Endothelial cell (in vitro differentiated cells): ENCODE data around the gene CPA5. TPM values are rescaled to one million over a fixed set of nuclear protein-coding genes. Genes with fewer than 3 reads are reported as not detected.

Experiments used
- DNase-seq: peaks from one replicate; pipeline ENCODE4 v3.0.0; 2021; ENCODE audit warnings: low spot score
- H3K27ac Mint-ChIP-seq: one replicate; pipeline ENCODE4 v1.8.0; 2021; ENCODE audit warnings: mixed read lengths, inconsistent platforms; ENCODE audit not compliant: unreplicated experiment
- H3K27me3 Mint-ChIP-seq: one replicate; pipeline ENCODE4 v1.8.0; 2021; ENCODE audit warnings: mild to moderate bottlenecking, moderate library complexity, mixed read lengths, inconsistent platforms; ENCODE audit not compliant: unreplicated experiment
- H3K36me3 Mint-ChIP-seq: one replicate; pipeline ENCODE4 v1.8.0; 2021; ENCODE audit warnings: mild to moderate bottlenecking, low read depth, mixed read lengths, inconsistent platforms; ENCODE audit not compliant: unreplicated experiment
- H3K4me1 Mint-ChIP-seq: one replicate; pipeline ENCODE4 v1.8.0; 2021; ENCODE audit warnings: mild to moderate bottlenecking, mixed read lengths, inconsistent platforms; ENCODE audit not compliant: unreplicated experiment
- H3K4me3 Mint-ChIP-seq: one replicate; pipeline ENCODE4 v1.8.0; 2021; ENCODE audit warnings: mild to moderate bottlenecking, mixed read lengths, inconsistent platforms; ENCODE audit not compliant: unreplicated experiment
- H3K9me3 Mint-ChIP-seq: one replicate; pipeline ENCODE4 v1.8.0; 2021; ENCODE audit warnings: mixed read lengths, inconsistent platforms; ENCODE audit not compliant: unreplicated experiment
- total RNA-seq: library from RNA; stranded (reverse); fragmentation: NEBNext Ultra II Directional; extraction: Animal tissue kit (Norgen Biotek cat#: 25700); gene quantifications from one replicate; pipeline ENCODE4 v1.2.1, GENCODE V29; 2021; ENCODE audit not compliant: unreplicated experiment
- TF ChIP-seq, protein P1 (sequence below): fragments of 200-600 bp; sonication (generic); IDR thresholded peaks from one replicate; pipeline ENCODE4 v1.5.0; 2021; ENCODE audit warnings: antibody characterized with exemption; ENCODE audit not compliant: unreplicated experiment

Gene CPA5
- total RNA-seq, 1 donor from 2014 or later = not detected

- TF ChIP-seq, protein P1, sequence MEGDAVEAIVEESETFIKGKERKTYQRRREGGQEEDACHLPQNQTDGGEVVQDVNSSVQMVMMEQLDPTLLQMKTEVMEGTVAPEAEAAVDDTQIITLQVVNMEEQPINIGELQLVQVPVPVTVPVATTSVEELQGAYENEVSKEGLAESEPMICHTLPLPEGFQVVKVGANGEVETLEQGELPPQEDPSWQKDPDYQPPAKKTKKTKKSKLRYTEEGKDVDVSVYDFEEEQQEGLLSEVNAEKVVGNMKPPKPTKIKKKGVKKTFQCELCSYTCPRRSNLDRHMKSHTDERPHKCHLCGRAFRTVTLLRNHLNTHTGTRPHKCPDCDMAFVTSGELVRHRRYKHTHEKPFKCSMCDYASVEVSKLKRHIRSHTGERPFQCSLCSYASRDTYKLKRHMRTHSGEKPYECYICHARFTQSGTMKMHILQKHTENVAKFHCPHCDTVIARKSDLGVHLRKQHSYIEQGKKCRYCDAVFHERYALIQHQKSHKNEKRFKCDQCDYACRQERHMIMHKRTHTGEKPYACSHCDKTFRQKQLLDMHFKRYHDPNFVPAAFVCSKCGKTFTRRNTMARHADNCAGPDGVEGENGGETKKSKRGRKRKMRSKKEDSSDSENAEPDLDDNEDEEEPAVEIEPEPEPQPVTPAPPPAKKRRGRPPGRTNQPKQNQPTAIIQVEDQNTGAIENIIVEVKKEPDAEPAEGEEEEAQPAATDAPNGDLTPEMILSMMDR = no peak
- peaks cover 4% of the 10 kb centered on the region for H3K4me1 Mint-ChIP-seq
- H3K9me3 Mint-ChIP-seq = no peaks in the 10 kb centered on the region
- H3K4me3 Mint-ChIP-seq = no peak overlapping the region
- no peak overlapping the region for H3K27ac Mint-ChIP-seq
- peaks cover 3% of the 10 kb centered on the region for H3K36me3 Mint-ChIP-seq
- H3K27me3 Mint-ChIP-seq = peaks cover 2% of the 10 kb centered on the region
- no peak for DNase-seq
These were observed 41.0 kb downstream of the CPA5 start for GRCh38 chr7:130385600-130386066.

DNA sequence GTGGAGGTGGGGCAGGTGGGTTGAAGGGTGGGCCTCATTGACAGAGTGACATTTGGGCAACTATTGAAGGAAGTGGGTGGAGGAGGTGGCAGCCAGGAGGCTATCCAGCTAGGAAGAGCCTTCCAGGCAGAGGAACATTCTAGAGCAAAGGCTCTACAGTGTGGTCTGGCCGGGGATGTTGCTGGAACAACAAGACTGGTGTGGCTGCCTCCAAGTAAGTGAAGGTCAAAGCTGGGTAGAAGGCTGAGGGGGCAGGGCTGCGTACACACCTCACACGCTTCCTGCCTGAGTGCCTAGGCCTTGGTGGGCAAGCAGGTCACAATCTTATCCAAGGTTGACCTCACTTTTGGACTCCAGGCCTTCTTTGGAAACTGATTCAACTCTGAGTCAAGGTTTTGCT lies 42.3 kb downstream of the CPA5 start:
- Mint-ChIP-seq H3K4me3 (no peak overlapping the region), H3K4me1 (peaks cover 4% of the 10 kb centered on the region), H3K9me3 (no peaks in the 10 kb centered on the region), H3K27ac (no peak overlapping the region), H3K27me3 (peaks cover 2% of the 10 kb centered on the region), H3K36me3 (peaks cover 3% of the 10 kb centered on the region)
- no peak for DNase-seq
- TF ChIP-seq, protein P1 = no peak

- Mint-ChIP-seq H3K27me3 (peaks cover 2% of the 10 kb centered on the region), H3K27ac (no peak overlapping the region), H3K9me3 (no peaks in the 10 kb centered on the region), H3K4me1 (peaks cover 6% of the 10 kb centered on the region), H3K36me3 (peaks cover 3% of the 10 kb centered on the region), H3K4me3 (no peak overlapping the region)
- no peak for DNase-seq
- TF ChIP-seq, protein P1 = no peak
These were observed 42.7 kb downstream of the CPA5 start for GRCh38 chr7:130387306-130387627.

GRCh38 chr7:130387628-130388403 lies 43.2 kb downstream of the CPA5 start:
- H3K27me3 Mint-ChIP-seq = peaks cover 2% of the 10 kb centered on the region
- no peaks in the 10 kb centered on the region for H3K9me3 Mint-ChIP-seq
- H3K36me3 Mint-ChIP-seq = peaks cover 3% of the 10 kb centered on the region
- H3K27ac Mint-ChIP-seq = no peak overlapping the region
- DNase-seq = no peak
- no peak overlapping the region for H3K4me3 Mint-ChIP-seq
- TF ChIP-seq, protein P1 = no peak
- H3K4me1 Mint-ChIP-seq = peaks cover 9% of the 10 kb centered on the region

DNA sequence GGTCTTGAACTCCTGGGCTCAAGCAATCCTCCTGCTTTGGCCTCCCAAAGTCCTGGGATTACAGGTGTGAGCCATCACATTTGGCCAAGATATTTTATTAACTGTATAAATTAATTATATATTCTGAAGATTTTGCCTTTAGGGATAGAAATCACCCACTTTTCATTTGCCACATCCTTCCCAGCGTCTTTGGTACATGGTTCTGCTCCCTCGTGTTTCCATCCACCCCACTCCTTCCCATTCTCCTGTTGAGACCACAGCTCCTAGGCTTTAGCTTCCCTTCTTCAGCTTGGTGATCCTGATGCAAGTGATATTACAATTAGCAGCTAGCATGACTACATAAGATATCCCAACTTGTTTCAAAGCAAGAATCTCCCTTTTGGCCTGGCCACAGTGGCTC lies 44.1 kb downstream of the CPA5 start:
- H3K27me3 Mint-ChIP-seq = peaks cover 2% of the 10 kb centered on the region
- no peak for DNase-seq
- TF ChIP-seq, protein P1 = no peak
- H3K36me3 Mint-ChIP-seq = peaks cover 3% of the 10 kb centered on the region
- no peak overlapping the region for H3K4me3 Mint-ChIP-seq
- H3K4me1 Mint-ChIP-seq = peaks cover 17% of the 10 kb centered on the region
- no peak overlapping the region for H3K27ac Mint-ChIP-seq
- H3K9me3 Mint-ChIP-seq = no peaks in the 10 kb centered on the region
